ENCODE results near the gene PPFIA2.
"Not testable (repeated sequence)": the region's sequence is repeated elsewhere in the genome, so short reads cannot be mapped to it uniquely, and the experiment has no call there.

PPFIA2 gene

DNA sequence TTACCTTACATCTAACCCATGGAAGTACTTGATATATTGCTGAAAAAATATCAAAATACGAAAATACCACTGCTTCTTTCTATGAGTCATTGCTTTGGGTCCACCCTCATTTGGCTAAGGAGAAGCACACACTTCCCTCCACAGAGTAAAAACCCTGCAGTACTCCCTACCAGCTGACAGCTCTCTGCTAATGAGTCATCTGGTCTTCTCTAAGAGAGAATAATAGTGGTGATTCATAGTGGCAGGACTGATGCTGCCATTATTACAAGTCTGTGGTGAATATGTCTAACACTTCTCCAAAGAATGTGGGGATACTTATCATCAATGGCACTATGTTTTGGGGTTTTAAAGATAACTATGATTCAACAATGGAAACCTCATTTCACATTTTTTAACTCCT, 90.7 kb downstream of the PPFIA2 start:
- peak; percentile 43 for DNase-seq (ENCODE audit: low read depth)

- DNase-seq (ENCODE audit: low read depth): not testable (repeated sequence)
Measured at GRCh38 chr12:81659310-81659709, 99.8 kb downstream of the PPFIA2 start.

- DNase-seq (ENCODE audit: low read depth): peak; percentile 17
Measured at GRCh38 chr12:81644503-81644902, 114.6 kb downstream of the PPFIA2 start.

- no peak for DNase-seq (ENCODE audit: low read depth)
Measured at GRCh38 chr12:81639196-81639595, 120.0 kb downstream of the PPFIA2 start.

- DNase-seq (ENCODE audit: low read depth): no peak
Measured at GRCh38 chr12:81633127-81633526, 126.0 kb downstream of the PPFIA2 start.

DNA sequence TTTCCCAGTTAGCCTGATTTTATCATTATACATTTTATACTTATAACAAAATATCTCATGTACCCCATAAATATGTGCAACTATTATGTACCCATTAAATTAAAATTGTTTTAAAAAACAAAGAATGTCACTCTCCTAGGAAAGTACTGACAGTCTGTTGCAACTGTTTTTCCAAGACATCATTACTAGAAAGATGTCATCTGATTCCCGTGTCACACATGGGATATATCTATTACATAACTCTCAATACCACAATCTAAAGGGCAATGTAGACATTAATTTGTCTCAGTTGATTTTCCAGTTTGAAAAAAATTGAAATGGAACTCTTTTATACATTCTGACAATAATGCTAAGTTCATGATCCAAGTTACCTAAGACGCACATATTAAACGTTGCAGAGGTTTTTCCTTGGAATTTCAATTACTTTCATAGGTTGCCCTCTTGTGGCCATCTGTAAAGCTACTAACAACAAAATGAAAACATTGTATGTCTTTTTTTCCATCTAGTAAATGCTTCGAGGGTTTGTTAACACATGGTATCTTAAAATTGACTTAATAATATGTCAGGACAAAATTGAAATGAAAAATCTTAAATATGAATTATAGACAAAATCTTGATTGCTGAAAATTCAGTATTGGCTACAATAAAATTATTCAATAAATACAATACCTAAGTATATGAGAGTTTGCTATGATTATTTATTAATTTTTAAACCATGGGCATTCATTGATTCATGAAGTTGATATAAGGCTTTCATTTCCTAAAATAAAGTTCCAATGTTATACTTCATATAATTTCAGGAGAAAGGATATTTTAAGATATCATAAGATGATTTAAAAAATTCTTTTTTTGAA, 131.6 kb downstream of the PPFIA2 start:
- DNase-seq (ENCODE audit: low read depth): peak; percentile 32

DNA sequence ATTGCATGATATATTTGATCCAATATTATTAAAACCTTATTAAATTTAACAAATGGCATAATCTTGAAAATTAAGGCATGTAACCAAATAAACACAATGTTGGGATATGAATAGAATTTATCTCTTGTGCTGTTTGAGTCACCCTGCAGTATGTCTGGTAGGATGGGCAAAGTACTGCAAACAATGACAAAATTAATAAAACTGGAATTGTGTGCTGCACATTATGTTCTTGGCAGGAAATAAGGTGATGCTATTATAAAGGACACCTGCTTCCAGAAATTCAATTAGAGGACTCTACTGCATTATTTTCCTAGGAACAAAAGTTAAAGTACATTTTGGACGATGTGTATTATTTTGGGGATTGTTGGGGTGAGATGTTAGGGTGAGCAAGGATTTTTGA, 132.7 kb downstream of the PPFIA2 start:
- no peak for DNase-seq (ENCODE audit: low read depth)

DNA sequence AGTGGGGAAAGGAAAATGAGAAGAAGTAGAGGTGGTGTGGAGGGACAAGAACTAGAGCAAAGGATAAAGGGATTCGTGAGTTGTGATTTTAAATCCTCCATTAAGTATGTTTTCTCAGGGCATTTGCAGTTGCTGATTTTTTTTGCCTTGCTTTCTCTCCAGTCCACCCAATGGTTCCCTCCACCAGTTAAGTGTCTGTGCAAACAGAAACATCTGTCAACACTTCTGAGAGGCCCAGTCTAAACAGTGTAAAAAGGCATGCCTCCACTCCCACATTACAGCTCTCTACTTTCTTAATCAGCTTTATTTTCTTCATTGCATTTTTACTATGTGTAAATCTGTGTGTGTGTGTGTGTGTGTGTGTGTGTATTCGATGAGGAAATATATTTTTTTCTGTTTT, 141.2 kb downstream of the PPFIA2 start:
- no peak for DNase-seq (ENCODE audit: low read depth)

DNA sequence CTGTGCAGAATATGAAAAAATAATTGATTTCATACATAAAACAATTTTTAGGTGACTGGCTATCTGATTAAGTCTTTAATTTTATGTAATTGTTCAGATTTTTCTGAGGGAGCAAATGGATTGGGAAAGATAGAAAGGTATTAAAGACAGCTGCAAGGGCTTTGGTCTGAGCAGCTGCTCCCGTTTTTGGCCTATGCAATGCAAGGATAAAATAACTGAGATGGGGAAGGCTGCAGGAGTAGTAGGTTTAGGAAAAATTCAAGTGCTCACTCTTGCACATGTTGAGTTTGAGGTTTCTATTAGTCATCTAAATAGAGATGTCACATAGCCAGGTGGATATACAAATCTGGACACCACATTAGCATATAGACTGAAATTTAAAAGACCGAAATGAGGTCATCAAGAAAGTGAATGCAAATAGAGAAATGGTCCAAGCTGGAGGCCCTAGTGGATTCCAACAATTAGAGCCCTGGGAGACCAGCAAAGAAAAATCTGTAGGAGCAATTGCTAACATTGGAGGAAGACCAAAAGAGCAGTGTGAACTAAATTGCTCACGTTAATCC, 144.0 kb downstream of the PPFIA2 start:
- DNase-seq (ENCODE audit: low read depth): no peak

DNA sequence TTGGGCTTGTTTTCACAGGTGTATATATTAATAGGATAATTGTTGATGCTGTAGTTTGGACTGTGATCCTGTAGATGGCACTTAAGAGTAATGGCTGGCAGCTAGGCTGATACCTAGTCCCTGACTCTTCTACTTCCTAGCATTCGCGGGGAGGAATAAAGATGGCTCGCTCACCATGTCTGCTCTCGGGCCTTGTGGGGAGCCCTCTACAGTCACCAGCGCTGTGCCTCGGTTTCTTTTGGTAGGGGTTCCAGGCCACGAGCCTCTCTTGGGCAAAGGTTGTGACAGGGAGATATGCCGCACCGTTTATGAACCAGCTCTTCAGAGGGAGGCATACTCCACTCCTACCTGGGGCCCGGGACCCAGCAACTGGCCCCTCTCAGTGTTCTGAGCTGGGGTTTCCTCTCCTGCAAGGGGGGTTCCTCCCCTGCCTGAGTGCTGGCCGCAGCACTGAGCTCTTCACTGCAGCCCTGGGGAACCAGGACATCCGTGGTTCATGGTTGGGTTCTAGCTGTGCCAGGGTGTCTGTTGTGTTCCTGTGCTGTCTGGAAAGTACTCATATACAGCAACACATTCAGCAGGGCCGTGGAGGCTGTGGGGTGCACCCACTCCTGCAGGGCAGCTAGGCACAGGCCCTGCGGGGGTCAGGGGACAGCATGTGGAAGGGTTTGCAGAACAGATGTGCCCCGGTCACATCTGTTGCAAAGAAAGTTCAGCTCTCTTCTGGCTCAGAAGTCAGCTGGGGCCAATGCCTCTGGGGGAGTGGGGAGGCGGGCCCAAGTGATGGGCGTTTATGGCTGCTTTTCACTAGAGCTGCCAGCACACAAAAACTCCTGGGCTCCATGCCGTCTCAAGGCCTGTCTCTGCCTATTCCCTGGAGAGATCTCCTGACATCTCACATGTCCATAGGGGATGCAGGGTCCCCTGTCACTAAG, 147.9 kb downstream of the PPFIA2 start:
- DNase-seq (ENCODE audit: low read depth): no peak

DNA sequence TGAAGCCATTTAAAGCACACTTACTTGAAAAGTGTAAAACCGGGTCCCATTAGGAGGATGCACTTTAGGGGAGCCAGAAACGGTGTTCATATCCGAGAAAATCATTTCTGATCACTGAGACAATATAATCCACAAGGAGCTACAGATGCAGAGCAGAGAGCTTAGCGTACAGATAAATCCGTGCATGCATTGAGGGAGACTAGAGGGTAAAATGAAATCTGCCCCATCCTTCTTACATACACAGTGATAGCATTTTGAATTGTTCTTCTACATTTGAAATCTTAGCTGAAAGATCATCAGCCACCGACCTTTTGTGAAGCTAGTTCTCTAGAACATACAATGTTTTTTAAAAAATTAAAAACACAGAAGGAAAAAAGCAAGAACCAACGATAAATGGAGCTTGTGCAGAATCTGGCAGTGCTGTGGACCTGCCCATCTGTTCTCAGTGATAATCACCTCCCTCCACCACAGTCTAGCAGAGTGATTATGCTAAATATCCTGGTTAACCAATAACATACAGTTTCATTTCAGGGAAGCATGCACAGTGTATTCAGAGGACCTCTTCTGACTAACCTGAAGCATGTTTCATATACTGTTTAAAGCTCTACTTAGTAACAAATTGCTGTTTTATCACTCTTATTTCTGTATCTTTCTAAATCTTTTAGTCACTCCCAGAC, 161.1 kb downstream of the PPFIA2 start:
- no peak for DNase-seq (ENCODE audit: low read depth)

- no peak for DNase-seq (ENCODE audit: low read depth)
Measured at GRCh38 chr12:81596558-81596957, 162.6 kb downstream of the PPFIA2 start.

DNA sequence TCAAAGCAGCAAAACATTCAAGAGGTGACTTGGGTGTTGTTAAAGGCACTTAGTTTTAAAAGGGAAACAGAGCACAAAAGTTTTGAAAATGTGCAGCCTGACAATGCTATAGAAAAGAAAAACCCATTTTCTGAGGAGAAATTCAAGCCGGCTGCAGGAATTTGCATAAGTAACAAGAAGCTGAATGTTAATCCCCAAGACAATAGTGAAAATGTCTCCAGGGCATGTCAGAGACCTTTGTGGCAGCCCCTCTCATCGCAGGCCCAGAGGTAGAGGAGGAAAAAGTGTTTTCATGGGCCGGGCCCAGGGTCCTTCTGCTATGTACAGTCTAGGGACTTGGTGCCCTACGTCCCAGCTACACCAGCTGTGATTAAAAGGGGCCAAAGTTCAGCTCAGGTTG, 167.9 kb downstream of the PPFIA2 start:
- no peak for DNase-seq (ENCODE audit: low read depth)

GRCh38 chr12:81590703-81591102, 168.4 kb downstream of the PPFIA2 start:
- not testable (repeated sequence) for DNase-seq (ENCODE audit: low read depth)

DNA sequence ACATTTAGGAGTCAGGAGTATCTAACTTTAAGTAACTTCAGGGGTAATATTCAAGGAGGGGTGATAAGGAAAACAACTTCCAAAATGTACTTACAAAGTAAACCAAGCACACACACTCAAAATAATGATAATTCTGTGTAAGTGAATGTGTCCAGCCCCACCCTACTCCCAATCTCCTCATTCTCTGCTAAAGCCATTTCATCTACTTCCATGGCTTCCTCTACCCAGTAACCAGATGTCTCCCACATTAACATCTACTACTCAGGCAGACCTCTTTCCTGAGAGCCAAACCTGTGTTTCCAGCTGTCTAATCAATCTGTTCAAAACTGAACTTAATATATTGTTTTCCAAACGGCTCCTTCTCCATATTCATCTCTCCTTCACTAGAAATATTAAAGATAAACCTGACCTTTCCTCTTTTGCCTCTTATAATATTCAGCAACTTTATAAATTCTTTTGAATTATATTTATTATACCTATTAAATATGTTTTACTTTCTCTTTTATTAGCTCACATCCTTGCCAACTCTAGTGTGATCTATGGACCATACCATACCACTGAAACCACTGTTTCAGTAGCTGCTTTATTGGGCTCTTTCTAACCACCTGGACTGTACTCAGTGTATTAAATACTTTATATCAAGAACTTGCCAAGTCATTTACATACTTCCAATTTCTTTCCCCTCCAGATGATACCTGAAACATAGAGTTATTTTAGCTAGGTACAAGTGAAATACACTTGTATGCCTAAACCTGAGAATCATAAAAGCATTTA, 170.7 kb downstream of the PPFIA2 start:
- DNase-seq (ENCODE audit: low read depth): no peak

DNA sequence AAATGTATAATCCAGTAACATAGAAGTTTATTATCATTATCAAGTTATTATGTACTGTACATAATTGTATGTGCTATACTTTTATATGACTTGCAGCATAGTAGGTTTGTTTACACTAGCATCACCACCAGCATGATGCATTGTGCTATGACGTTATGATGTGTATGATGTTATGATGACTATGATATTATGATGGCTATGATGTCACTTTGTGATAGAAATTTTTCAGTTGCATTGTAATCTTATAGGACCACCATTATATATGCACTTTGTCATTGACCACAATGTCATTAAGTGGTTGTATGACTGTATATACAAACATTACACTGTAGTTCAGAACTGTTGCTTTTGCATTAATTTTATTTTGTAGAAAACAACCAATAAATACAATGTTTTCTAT, 173.4 kb downstream of the PPFIA2 start:
- DNase-seq (ENCODE audit: low read depth): no peak

DNA sequence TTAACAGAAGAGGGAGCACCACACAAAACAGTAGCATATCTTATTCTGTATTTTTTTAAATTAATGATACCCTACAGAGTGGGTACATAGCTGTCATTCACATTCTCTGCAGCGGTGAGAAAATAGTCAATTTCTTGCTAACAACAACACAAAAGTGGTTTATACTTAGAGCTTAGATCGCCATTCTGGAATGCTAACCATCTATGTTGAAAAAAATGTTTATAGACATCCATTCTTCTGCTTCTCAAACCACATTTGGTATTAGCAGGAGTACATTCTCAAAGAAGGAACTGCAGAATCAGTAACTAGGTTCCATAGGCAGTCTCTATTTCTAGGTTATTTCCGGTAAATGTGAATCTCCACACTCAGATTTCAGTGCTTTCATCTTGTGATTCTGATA, 185.9 kb downstream of the PPFIA2 start:
- no peak for DNase-seq (ENCODE audit: low read depth)

GRCh38 chr12:81572411-81572810, 186.7 kb downstream of the PPFIA2 start:
- no peak for DNase-seq (ENCODE audit: low read depth)

DNA sequence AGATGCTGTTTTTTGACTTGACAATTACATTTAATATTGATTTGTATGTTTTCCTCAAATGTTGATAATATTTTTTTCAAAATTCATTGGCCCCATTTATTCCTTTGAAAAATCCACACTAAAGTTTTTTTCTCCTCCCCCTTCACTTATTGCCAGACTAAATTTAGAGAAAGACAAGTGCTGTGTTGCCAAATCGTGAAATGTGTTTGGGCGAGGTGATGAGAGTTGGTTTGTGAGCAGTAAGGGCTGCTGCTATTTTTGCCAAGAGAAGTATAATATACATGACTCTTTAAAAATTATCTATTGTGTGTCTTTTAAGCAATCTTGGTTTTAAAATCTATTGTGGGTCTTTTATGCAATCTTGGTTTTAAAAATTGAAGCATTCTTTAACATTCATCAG, 188.9 kb downstream of the PPFIA2 start:
- no peak for DNase-seq (ENCODE audit: low read depth)

DNA sequence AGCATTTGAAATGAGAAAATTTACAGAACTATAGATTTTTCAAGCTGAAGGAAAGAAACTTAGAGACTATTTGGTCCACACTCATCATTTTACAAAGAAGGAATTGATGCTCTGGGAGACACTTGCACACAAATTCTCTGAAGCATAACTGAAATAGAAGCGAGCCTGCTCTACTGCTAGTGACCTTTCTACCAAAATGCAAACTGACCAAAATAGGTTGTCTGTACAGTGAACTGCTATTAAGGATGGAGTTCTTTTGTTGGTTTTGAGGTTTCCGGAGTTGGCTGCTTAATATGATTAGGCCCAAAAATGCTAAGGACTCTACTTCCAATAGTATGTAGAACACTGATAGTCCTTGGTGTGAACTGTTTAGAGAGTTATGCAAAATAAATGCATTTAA, 194.9 kb downstream of the PPFIA2 start:
- DNase-seq (ENCODE audit: low read depth): no peak

DNA sequence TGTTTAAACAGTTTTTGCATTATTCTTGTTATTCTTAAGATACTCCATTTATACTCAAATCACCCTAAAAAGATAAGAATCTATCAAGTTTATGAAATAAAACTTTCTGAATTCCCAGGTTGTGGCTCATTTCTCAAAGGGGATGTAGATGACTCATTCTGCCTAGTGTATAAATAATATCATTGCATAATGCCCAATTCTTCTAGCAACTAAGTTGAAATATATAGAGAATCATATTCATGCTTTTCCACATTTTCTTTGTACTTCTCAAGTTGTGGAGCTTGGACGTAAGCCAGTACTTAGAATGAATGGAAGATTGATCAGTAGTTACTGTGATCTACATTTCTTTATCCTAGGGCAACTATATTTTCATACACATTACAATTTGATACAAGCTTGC, 201.1 kb downstream of the PPFIA2 start:
- peak; percentile 8 for DNase-seq (ENCODE audit: low read depth)
